Left forelimb (tissue), 1 donor: ENCODE measurements around the gene RNASEH2B.

Experiments used
- DNase-seq: peaks from one replicate; pipeline ENCODE4 v3.0.0-alpha.2; 2018; ENCODE audit warnings: low spot score

The RNASEH2B gene

GRCh38 chr13:50909605-50910484 lies at the start of gene RNASEH2B:
RNASEH2B (plus strand) TSS chr13:50909791; CDS start chr13:50910077, 286 bp downstream.
- peak; percentile 83 for DNase-seq

GRCh38 chr13:50864492-50864891 lies 45.1 kb upstream of the RNASEH2B start:
- DNase-seq: no peak

- no peak for DNase-seq
These were observed 42.6 kb upstream of the RNASEH2B start for GRCh38 chr13:50866817-50867636.

GRCh38 chr13:50867637-50867945 lies 42.0 kb upstream of the RNASEH2B start:
- DNase-seq: no peak

- DNase-seq: no peak
These were observed 38.2 kb upstream of the RNASEH2B start for GRCh38 chr13:50871405-50871804.

- no peak for DNase-seq
These were observed 36.1 kb upstream of the RNASEH2B start for GRCh38 chr13:50873467-50873866.

GRCh38 chr13:50873991-50874390 lies 35.6 kb upstream of the RNASEH2B start:
- no peak for DNase-seq

GRCh38 chr13:50882816-50883435 lies 26.7 kb upstream of the RNASEH2B start:
- no peak for DNase-seq

GRCh38 chr13:50883728-50884127 lies 25.9 kb upstream of the RNASEH2B start:
- no peak for DNase-seq

- no peak for DNase-seq
These were observed 25.3 kb upstream of the RNASEH2B start for GRCh38 chr13:50884265-50884664.

GRCh38 chr13:50887151-50887550 lies 22.4 kb upstream of the RNASEH2B start:
- DNase-seq: no peak

GRCh38 chr13:50888362-50888761 lies 21.2 kb upstream of the RNASEH2B start:
- no peak for DNase-seq

- no peak for DNase-seq
These were observed 20.3 kb upstream of the RNASEH2B start for GRCh38 chr13:50889317-50889716.

GRCh38 chr13:50891206-50891605 lies 18.4 kb upstream of the RNASEH2B start:
- no peak for DNase-seq

- DNase-seq: no peak
These were observed 17.2 kb upstream of the RNASEH2B start for GRCh38 chr13:50892210-50892944.

- DNase-seq: no peak
These were observed 16.3 kb upstream of the RNASEH2B start for GRCh38 chr13:50893211-50893852.

GRCh38 chr13:50894012-50894411 lies 15.6 kb upstream of the RNASEH2B start:
- no peak for DNase-seq

GRCh38 chr13:50894504-50894903 lies 15.1 kb upstream of the RNASEH2B start:
- DNase-seq: no peak

GRCh38 chr13:50898338-50898737 lies 11.3 kb upstream of the RNASEH2B start:
- DNase-seq: no peak

GRCh38 chr13:50901701-50902100 lies 7.9 kb upstream of the RNASEH2B start:
- no peak for DNase-seq

GRCh38 chr13:50905256-50905655 lies 4.3 kb upstream of the RNASEH2B start:
- no peak for DNase-seq

GRCh38 chr13:50907781-50908180 lies 1.8 kb upstream of the RNASEH2B start:
- no peak for DNase-seq
